ENCODE measurements around the gene DNAH12.

DNA sequence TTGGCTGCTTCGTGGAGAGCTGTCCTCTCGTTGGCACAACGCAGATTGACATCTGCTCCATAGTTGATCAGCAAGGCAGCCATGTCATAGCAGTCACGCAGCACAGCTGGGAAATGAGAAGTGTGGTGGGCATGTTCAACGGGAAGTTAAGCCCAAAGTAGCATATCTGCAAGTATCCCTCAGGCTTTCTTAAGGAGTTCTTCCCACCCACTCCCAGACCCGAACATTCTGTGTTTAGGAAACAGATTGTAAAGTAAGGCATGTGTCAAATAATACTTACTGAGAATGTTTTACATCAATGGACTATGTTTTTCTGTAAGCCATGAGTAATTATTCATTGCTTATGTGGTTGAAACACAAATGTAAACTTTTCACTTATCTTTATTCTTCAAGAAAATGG is 260.8 kb downstream of the DNAH12 start:
- TF ChIP-seq RARB (CRISPR knock-in tag; IDR thresholded peaks at IDR 0.05): no peak
- no peak for TF ChIP-seq ESRRG (CRISPR knock-in tag; IDR thresholded peaks at IDR 0.05)
